Psoas muscle (tissue), 8 donors: ENCODE measurements around the gene GIGYF1. TPM values are rescaled to one million over a fixed set of nuclear protein-coding genes. Genes with fewer than 3 reads are reported as not detected.
A peak's percentile ranks its signal among the peaks of the same experiment; 100 is the strongest.

Experiments used
- ATAC-seq, 4 donors: fragments of 200-7000 bp; cut with Tn5 transposase; one replicate each; pipeline ENCODE4 v1.9.1; 2020; ENCODE audit warnings: moderate library complexity in 3 of 4, mild to moderate bottlenecking in 2 of 4
- DNase-seq, 2 donors: peaks; one replicate each; pipeline ENCODE4 v3.0.0-alpha.2; 2020
- H3K27ac ChIP-seq: fragments of 200-600 bp; one replicate; pipeline ENCODE4 v1.8.0; 2022
- H3K27me3 ChIP-seq, 3 donors: fragments of 200-600 bp in 1 of 3; one replicate each; pipeline versions ENCODE4 v1.6.1 to v1.8.0; 2013 to 2022; ENCODE audit warnings: low read length in 2 of 3, mild to moderate bottlenecking in 2 of 3, moderate library complexity in 1 of 3; ENCODE audit not compliant: insufficient read depth in 3 of 3
- H3K36me3 ChIP-seq, 2 donors: fragments of 200-600 bp in 1 of 2; one replicate each; pipeline versions ENCODE4 v1.6.1 to v1.8.0; 2013 to 2022; ENCODE audit warnings: low read depth in 1 of 2, mild to moderate bottlenecking in 1 of 2, moderate library complexity in 1 of 2; ENCODE audit not compliant: insufficient read depth in 1 of 2
- H3K4me1 ChIP-seq: fragments of 200-600 bp; one replicate; pipeline ENCODE4 v1.8.0; 2022
- H3K4me3 ChIP-seq: fragments of 200-600 bp; one replicate; pipeline ENCODE4 v1.8.0; 2022; ENCODE audit warnings: mild to moderate bottlenecking
- H3K9me3 ChIP-seq: fragments of 200-600 bp; one replicate; pipeline ENCODE4 v1.8.0; 2022
- WGBS, 3 donors: extraction: QIAGEN DNeasy Blood & Tissue Kit; methylation state at CpG; one replicate each; pipeline versions ENCODE4 v1.1.6 to v1.1.7; 2013; 5-methylcytosine and 5-hydroxymethylcytosine counted together
- intact Hi-C, 2 donors: fragments of 100-400 bp; cut with DNase I; formaldehyde crosslinking; loops; one replicate each; pipeline versions ENCODE4 v1.11.0 to v1.14.2; 2022
- polyA plus RNA-seq, 3 donors: library from polyadenylated mRNA; stranded (reverse); fragments of 200-250 nt; gene quantifications; one replicate each; pipeline ENCODE4 v1.2.3, GENCODE V29; 2013
- total RNA-seq, 4 donors: library from RNA; stranded (reverse); fragmentation: NEBNext Ultra II Directional in 2 of 4; extraction: Animal tissue kit (Norgen Biotek cat#: 25700) in 2 of 4; gene quantifications; one replicate each; pipeline versions ENCODE4 v1.2.1 to v1.2.4, GENCODE V29; 2021 to 2023
- TF ChIP-seq, protein P1 (sequence below): fragments of 200-600 bp; IDR thresholded peaks from one replicate; pipeline ENCODE4 v1.8.0; 2022; ENCODE audit warnings: antibody characterized with exemption
- donor health status: healthy with polysubstance abuse.
- donor health status: DM: no; HTN: no; CAD: no; lungs with moderate emphysema.
- donor health status: Bipolar disorder and iron deficiency.
- donor health status: healthy.
- donor health status: DM: yes; HTN: yes; CAD: no.
- donor health status: DM: no; HTN: no; CAD: no.
- donor health status: DM: no; HTN: no; CAD: no.
- donor health status: DM: yes; HTN: yes; CAD: no.

Gene GIGYF1
- total and polyA plus RNA-seq, 7 donors: 9.9 to 39.1 (median 18.0) TPM

DNA sequence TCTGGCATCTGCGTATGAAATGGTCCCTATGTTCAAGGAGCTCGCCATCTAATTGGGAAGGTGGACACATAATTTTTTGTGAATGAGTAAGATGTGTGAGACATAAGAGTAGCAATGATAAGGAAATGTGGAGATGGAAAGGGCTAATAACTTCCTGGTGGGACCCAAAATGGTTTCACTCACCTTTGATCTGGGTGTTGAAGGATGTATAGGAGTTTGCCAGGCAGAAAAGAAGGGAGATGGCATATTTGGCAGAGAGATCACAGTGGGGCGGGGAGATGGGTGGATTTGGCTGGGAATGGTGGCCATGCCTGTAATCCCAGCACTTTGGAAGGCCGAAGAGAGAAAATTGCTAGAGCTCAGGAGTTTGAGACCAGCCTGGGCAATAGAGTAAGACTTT, 16.4 kb upstream of the GIGYF1 start:
- TF ChIP-seq, protein P1, sequence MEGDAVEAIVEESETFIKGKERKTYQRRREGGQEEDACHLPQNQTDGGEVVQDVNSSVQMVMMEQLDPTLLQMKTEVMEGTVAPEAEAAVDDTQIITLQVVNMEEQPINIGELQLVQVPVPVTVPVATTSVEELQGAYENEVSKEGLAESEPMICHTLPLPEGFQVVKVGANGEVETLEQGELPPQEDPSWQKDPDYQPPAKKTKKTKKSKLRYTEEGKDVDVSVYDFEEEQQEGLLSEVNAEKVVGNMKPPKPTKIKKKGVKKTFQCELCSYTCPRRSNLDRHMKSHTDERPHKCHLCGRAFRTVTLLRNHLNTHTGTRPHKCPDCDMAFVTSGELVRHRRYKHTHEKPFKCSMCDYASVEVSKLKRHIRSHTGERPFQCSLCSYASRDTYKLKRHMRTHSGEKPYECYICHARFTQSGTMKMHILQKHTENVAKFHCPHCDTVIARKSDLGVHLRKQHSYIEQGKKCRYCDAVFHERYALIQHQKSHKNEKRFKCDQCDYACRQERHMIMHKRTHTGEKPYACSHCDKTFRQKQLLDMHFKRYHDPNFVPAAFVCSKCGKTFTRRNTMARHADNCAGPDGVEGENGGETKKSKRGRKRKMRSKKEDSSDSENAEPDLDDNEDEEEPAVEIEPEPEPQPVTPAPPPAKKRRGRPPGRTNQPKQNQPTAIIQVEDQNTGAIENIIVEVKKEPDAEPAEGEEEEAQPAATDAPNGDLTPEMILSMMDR: no peak
- no peaks in the 10 kb centered on the region for H3K9me3 ChIP-seq
- H3K4me1 ChIP-seq: peaks cover 7% of the 10 kb centered on the region
- no peak for ATAC-seq
- 71 to 98% (median 72%) methylated on average over 4 of the region's 4 CpGs for WGBS, 3 donors
- DNase-seq: no peak
- H3K27me3 ChIP-seq: no peaks in the 10 kb centered on the region
- peaks cover 0 to 19% of the 10 kb centered on the region in 2 donors for H3K36me3 ChIP-seq
- no peak overlapping the region for H3K4me3 ChIP-seq
- no peak overlapping the region for H3K27ac ChIP-seq
- intact Hi-C loops: no loop called here

DNA sequence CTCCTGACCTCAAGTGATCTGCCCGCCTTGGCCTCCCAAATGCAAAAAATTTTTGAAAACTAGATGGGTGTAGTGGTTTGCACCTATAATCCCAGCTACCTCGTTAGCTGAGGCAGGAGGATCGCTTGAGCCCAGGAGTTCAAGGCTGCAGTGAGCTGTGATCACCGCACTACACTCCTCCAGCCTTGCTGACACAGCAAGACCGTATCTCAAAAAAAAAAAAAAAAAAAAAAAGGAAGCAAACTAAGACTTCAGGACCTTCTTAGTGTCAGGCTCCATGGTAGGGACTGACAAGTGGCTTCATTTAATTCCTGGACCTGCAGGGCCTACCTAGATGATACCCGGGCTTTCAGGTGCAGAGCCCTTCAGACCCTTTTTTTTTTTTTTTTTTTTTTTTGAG, 14.3 kb upstream of the GIGYF1 start:
- Histone ChIP-seq H3K27ac (no peak overlapping the region), H3K4me3 (no peak overlapping the region), H3K9me3 (no peaks in the 10 kb centered on the region), H3K27me3 (no peaks in the 10 kb centered on the region), H3K4me1 (peaks cover 13% of the 10 kb centered on the region), H3K36me3 (peaks cover 0 to 19% of the 10 kb centered on the region in 2 donors)
- intact Hi-C loops: loop anchor here in 1 of 2 donors (5.0 kb wide), 1 partner anchor 144 kb away; the partner anchor contains the start of gene SLC12A9
- TF ChIP-seq, protein P1: no peak
- 82 to 93% (median 86%) methylated on average over 6 of the region's 6 CpGs for WGBS, 3 donors
- DNase-seq (no peak), ATAC-seq (no peak)

DNA sequence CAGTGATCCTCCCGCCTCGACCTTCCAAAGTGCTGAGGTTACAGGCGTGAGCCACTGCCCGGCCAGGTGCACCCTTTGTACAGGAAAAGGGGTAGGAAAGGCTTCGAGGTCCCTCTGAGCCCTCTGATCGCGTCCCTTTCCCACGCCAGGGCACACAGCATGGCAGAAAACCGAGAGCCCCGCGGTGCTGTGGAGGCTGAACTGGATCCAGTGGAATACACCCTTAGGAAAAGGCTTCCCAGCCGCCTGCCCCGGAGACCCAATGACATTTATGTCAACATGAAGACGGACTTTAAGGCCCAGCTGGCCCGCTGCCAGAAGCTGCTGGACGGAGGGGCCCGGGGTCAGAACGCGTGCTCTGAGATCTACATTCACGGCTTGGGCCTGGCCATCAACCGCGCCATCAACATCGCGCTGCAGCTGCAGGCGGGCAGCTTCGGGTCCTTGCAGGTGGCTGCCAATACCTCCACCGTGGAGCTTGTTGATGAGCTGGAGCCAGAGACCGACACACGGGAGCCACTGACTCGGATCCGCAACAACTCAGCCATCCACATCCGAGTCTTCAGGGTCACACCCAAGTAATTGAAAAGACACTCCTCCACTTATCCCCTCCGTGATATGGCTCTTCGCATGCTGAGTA, 12.7 kb upstream of the GIGYF1 start:
- Histone ChIP-seq H3K4me3 (peak overlapping the region; percentile 80), H3K9me3 (no peaks in the 10 kb centered on the region), H3K36me3 (peaks cover 0 to 19% of the 10 kb centered on the region in 2 donors), H3K27ac (peak overlapping the region; percentile 89), H3K4me1 (peaks cover 13% of the 10 kb centered on the region), H3K27me3 (no peaks in the 10 kb centered on the region)
- 15 to 21% (median 18%) methylated on average over 30 to 34 of the region's 34 CpGs for WGBS, 3 donors
- intact Hi-C loops: loop anchor here in 1 of 2 donors (5.0 kb wide), 1 partner anchor 146 kb away; the partner anchor contains the start of gene SLC12A9
- DNase-seq (peak in 1 of 2 donors; percentile 63), ATAC-seq (no peak)
- TF ChIP-seq, protein P1: no peak

DNA sequence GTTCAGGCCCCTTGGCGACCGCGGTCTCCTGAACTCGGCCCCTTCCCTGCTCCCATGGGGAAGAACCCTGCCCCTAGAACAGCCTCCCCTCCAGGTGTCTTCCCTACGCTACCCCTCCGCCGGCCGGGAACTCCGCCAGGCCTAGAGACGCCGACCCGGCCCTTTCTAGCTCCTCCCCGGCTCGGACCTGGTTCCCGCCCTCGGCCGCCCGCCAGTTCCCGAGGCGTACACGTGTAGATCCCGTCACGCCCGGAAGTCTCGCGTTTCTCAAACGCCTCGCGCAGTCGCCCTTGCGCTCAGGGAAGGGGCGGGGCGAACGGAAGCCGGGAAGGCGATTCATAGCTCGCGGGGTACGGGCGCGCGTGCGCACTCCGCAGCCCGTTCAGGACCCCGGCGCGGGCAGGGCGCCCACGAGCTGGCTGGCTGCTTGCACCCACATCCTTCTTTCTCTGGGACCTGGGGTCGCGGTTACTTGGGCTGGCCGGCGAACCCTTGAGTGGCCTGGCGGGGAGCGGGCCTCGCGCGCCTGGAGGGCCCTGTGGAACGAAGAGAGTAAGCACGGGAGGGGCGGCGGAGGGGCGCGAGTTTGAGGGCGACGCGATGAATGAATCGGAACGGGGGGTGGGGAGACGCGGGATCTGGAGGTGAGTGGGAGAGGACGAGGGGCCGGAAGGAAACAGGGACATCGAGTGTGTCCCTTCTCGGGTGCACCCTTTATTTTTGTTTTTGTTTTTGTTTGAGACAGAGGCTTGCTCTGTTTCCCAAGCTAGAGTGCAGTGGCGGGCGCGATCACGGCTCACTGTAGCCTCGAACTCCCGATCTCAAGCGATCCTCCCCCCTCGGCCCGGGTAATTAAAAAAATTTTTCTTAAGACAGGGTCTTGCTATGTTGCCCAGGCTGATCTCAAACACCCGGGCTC, 12.0 kb upstream of the GIGYF1 start, which contains the start of gene POP7:
POP7 (plus strand) TSS at position 369 of the 919 bp plus-strand sequence. CDS start 710 bp downstream, outside the sequence.
- Histone ChIP-seq H3K4me1 (peaks cover 13% of the 10 kb centered on the region), H3K4me3 (peak within 1 kb of the TSS; percentile 80), H3K36me3 (peaks cover 0 to 19% of the 10 kb centered on the region in 2 donors), H3K27me3 (no peaks in the 10 kb centered on the region), H3K27ac (peak within 1 kb of the TSS; percentile 89), H3K9me3 (no peaks in the 10 kb centered on the region)
- ATAC-seq (peak; percentile 99), DNase-seq (peak; percentile 99 to 100)
- intact Hi-C loops: loop anchor here in 1 of 2 donors (2.0 to 5.0 kb wide), 2 partner anchors 146 to 353 kb away; partner anchors contain the start of gene SLC12A9
- TF ChIP-seq, protein P1: no peak
- WGBS, 3 donors: 0 to 1% (median 0%) methylated on average over 77 to 86 of the region's 86 CpGs
